Activated T-cell treated with anti-CD3 and anti-CD28 coated beads, Interleukin-2, amount 50 U/mL, for 24 hours (primary cell): ENCODE measurements around the gene ANKRD23.

Experiments used
- DNase-seq: peaks from one replicate; pipeline ENCODE4 v3.0.0-alpha.2; 2020
- H3K27ac Mint-ChIP-seq: 2 replicates; pipeline ENCODE4 v1.8.0; 2020; ENCODE audit warnings: mild to moderate bottlenecking, mixed read lengths
- H3K27me3 Mint-ChIP-seq: 2 replicates; pipeline ENCODE4 v1.8.0; 2020; ENCODE audit warnings: mixed read lengths
- H3K36me3 Mint-ChIP-seq: 2 replicates; pipeline ENCODE4 v1.8.0; 2020; ENCODE audit warnings: low read depth, mixed read lengths
- H3K4me1 Mint-ChIP-seq: 2 replicates; pipeline ENCODE4 v1.8.0; 2020; ENCODE audit warnings: low read depth, mixed read lengths
- H3K4me3 Mint-ChIP-seq: 2 replicates; pipeline ENCODE4 v1.8.0; 2020; ENCODE audit warnings: mild to moderate bottlenecking, moderate library complexity, mixed read lengths
- H3K9me3 Mint-ChIP-seq: 2 replicates; pipeline ENCODE4 v1.8.0; 2020; ENCODE audit warnings: mixed read lengths

Gene ANKRD23

GRCh38 chr2:96881349-96882195, 37.8 kb upstream of the ANKRD23 start:
- no peaks in the 10 kb centered on the region for H3K36me3 Mint-ChIP-seq
- H3K4me1 Mint-ChIP-seq: peaks cover 3% of the 10 kb centered on the region
- H3K4me3 Mint-ChIP-seq: no peak overlapping the region
- no peak overlapping the region for H3K27ac Mint-ChIP-seq
- H3K27me3 Mint-ChIP-seq: no peaks in the 10 kb centered on the region
- DNase-seq: no peak
- no peaks in the 10 kb centered on the region for H3K9me3 Mint-ChIP-seq

GRCh38 chr2:96880891-96881273, 37.1 kb upstream of the ANKRD23 start:
- no peaks in the 10 kb centered on the region for H3K36me3 Mint-ChIP-seq
- no peak for DNase-seq
- peaks cover 6% of the 10 kb centered on the region for H3K4me1 Mint-ChIP-seq
- no peaks in the 10 kb centered on the region for H3K9me3 Mint-ChIP-seq
- H3K27me3 Mint-ChIP-seq: no peaks in the 10 kb centered on the region
- no peak overlapping the region for H3K27ac Mint-ChIP-seq
- H3K4me3 Mint-ChIP-seq: no peak overlapping the region

- no peak overlapping the region for H3K4me3 Mint-ChIP-seq
- peaks cover 11% of the 10 kb centered on the region for H3K4me1 Mint-ChIP-seq
- H3K9me3 Mint-ChIP-seq: no peaks in the 10 kb centered on the region
- H3K27me3 Mint-ChIP-seq: no peaks in the 10 kb centered on the region
- no peak for DNase-seq
- H3K36me3 Mint-ChIP-seq: no peaks in the 10 kb centered on the region
- no peak overlapping the region for H3K27ac Mint-ChIP-seq
Observed at GRCh38 chr2:96879545-96880040, 35.8 kb upstream of the ANKRD23 start.

- Mint-ChIP-seq H3K27me3 (no peaks in the 10 kb centered on the region), H3K27ac (no peak overlapping the region), H3K4me1 (peaks cover 18% of the 10 kb centered on the region), H3K36me3 (no peaks in the 10 kb centered on the region), H3K9me3 (no peaks in the 10 kb centered on the region), H3K4me3 (no peak overlapping the region)
- DNase-seq: no peak
Observed at GRCh38 chr2:96878796-96879544, 35.1 kb upstream of the ANKRD23 start.

DNA sequence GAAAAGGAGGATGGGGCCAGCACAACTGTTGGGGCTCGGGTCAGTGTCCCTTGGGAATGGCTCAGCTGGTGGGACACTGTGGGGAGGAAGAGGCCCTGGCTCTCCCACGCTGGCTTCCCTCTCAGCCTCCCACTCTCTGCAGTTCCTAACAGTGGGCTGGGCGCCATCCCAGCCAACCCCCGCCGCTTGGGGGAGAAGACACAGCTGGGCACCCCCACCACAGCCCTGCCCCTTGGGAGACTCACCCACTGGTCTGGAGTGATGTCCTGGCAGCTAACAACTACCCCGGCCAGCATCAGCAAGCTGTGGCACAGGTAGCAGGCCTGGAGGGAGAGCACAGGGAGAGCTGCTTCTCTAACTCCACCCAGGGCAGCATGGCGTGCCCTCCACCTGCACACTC, 34.4 kb upstream of the ANKRD23 start:
- Mint-ChIP-seq H3K4me1 (peaks cover 26% of the 10 kb centered on the region), H3K36me3 (no peaks in the 10 kb centered on the region), H3K4me3 (no peak overlapping the region), H3K27me3 (no peaks in the 10 kb centered on the region), H3K9me3 (no peaks in the 10 kb centered on the region), H3K27ac (no peak overlapping the region)
- no peak for DNase-seq

GRCh38 chr2:96877631-96878092, 33.8 kb upstream of the ANKRD23 start:
- H3K4me1 Mint-ChIP-seq: peaks cover 31% of the 10 kb centered on the region
- H3K36me3 Mint-ChIP-seq: no peaks in the 10 kb centered on the region
- no peak overlapping the region for H3K27ac Mint-ChIP-seq
- no peaks in the 10 kb centered on the region for H3K27me3 Mint-ChIP-seq
- H3K4me3 Mint-ChIP-seq: no peak overlapping the region
- no peaks in the 10 kb centered on the region for H3K9me3 Mint-ChIP-seq
- no peak for DNase-seq

GRCh38 chr2:96877042-96877451, 33.2 kb upstream of the ANKRD23 start:
- Mint-ChIP-seq H3K4me1 (peaks cover 35% of the 10 kb centered on the region), H3K27me3 (no peaks in the 10 kb centered on the region), H3K9me3 (no peaks in the 10 kb centered on the region), H3K36me3 (no peaks in the 10 kb centered on the region), H3K27ac (no peak overlapping the region), H3K4me3 (no peak overlapping the region)
- no peak for DNase-seq

DNA sequence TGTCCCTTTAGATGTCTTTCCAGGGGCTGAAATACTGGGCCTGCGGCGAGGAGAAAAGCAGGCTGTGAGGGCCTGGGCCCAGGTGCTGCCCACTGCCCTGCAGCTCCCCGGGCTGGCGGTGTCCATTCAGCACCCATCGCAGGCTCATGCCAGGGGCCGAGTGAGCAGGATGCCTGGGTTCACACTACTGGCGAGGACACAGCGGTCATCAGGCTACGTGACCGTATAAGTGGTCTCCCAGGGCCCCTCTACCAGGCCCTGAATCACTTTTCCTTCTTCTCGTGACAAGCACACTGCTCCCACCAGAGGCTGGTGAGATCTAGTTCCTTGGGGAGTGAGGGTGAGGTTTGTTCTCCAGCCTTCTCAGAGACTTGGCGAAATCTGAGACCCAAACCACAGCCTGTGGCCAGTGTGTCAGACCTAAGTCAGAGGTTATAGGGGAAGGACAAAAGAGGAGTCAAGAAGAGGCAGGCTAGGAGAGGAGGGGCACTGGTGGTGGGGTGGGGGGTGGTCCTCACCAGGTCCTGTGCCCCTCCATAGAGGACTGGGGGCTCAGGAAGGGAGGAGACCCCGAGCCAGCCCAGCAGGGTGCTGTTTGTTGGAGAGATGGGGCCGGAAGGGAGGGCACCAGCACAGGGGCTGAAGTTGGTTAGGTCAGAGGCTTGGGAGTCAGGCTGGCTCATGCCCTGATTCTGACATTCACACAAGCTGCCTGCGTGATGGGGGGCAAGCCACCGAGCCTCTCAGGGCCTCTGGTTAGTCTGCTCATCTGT, 32.6 kb upstream of the ANKRD23 start:
- Mint-ChIP-seq H3K4me1 (peaks cover 35% of the 10 kb centered on the region), H3K9me3 (no peaks in the 10 kb centered on the region), H3K36me3 (no peaks in the 10 kb centered on the region), H3K27ac (peak overlapping the region; percentile 29), H3K27me3 (no peaks in the 10 kb centered on the region), H3K4me3 (no peak overlapping the region)
- no peak for DNase-seq

DNA sequence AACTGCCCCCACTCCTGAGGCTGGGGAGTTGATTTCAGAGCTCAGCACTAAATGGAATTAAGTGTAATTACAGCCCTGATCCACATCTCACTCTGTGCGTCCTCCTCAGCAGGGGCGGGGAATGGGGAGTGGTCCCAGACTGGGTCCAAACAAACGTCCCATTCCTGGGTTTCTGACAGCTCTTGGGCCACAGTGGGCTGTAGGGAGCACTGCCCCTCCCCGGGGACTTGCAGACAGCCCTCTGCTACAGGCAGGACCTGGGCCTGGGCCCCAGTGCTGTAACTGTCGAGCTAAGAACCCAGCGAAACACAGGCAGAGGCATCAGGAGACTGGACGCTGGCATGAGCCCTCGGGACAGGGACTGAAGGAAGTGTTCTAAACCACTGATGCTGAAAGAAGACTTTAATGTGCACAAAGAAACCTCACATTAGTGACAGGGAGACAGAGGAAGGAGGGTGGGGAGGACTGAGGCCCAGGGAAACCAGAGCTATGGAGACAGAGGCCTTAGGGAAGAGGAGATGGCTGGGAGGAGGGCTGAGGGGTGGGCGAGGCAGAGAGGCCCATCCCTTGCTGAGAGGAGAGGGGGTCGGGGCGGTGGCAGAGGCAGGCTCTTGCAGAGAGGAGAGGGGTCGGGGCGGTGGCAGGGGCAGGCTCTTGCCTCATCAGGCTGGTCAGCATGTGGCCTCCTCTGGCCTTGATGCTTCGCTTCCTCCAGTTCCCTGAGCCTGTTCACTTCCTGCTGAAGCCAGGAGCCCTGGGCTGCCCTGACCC, 31.9 kb upstream of the ANKRD23 start:
- Mint-ChIP-seq H3K4me3 (no peak overlapping the region), H3K4me1 (peaks cover 40% of the 10 kb centered on the region), H3K36me3 (no peaks in the 10 kb centered on the region), H3K9me3 (no peaks in the 10 kb centered on the region), H3K27me3 (peaks cover 3% of the 10 kb centered on the region), H3K27ac (no peak overlapping the region)
- DNase-seq: no peak

GRCh38 chr2:96874198-96874831, 30.5 kb upstream of the ANKRD23 start:
- Mint-ChIP-seq H3K36me3 (no peaks in the 10 kb centered on the region), H3K4me1 (peaks cover 45% of the 10 kb centered on the region), H3K4me3 (no peak overlapping the region), H3K27me3 (peaks cover 7% of the 10 kb centered on the region), H3K9me3 (no peaks in the 10 kb centered on the region), H3K27ac (peak overlapping the region; percentile 61)
- no peak for DNase-seq

- no peak overlapping the region for H3K4me3 Mint-ChIP-seq
- peaks cover 7% of the 10 kb centered on the region for H3K27me3 Mint-ChIP-seq
- DNase-seq: no peak
- H3K9me3 Mint-ChIP-seq: no peaks in the 10 kb centered on the region
- no peaks in the 10 kb centered on the region for H3K36me3 Mint-ChIP-seq
- peaks cover 45% of the 10 kb centered on the region for H3K4me1 Mint-ChIP-seq
- H3K27ac Mint-ChIP-seq: no peak overlapping the region
Observed at GRCh38 chr2:96873651-96874096, 29.9 kb upstream of the ANKRD23 start.

DNA sequence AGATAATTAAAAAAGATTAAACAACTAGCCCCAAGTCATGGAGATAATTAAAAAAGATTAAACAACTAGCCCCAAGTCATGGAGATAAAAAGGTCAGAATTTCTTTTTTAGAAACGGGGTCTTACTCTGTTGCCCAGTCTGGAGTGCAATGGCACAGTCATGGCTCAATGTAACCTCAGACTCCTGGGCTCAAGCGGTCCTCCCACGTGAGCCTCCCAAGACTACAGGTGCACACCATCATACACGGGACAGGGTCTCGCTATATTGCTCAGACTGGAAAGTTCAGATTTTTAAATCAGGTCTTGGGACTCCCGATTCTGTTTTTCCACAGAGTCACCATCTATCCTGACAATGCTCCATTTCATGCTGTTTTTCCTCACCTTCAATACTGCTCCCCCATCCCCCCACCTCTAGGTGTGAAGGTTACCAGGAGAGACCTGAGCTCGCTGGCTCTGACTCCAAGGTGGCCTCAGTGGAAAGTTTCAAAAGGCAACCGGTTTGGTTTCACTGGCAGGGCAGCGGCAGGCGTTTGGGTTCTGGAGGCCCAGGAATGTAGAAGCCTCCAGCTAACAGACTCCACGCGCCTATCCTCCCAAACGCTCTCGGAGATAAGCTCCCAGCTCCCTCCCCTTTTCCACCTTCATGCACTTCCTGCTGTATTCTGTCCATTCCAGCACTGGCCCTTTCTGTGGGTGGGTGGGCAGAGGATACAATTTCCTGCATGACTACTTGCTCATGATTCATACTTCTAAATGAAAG, 28.9 kb upstream of the ANKRD23 start:
- Mint-ChIP-seq H3K27me3 (peaks cover 7% of the 10 kb centered on the region), H3K27ac (no peak overlapping the region), H3K9me3 (no peaks in the 10 kb centered on the region), H3K36me3 (no peaks in the 10 kb centered on the region), H3K4me3 (no peak overlapping the region), H3K4me1 (peaks cover 51% of the 10 kb centered on the region)
- no peak for DNase-seq
